ENCODE measurements around the gene PDIA5.

The PDIA5 gene

GRCh38 chr3:123130079-123130750 lies 63.4 kb downstream of the PDIA5 start:
- Histone ChIP-seq H3K4me1 (no peaks in the 10 kb centered on the region), H3K4me3 (no peak overlapping the region), H3K27me3 (ENCODE audit: low read depth) (no peaks in the 10 kb centered on the region), H3K36me3 (replicated peaks) (peaks cover 35% of the 10 kb centered on the region), H3K9me3 (no peaks in the 10 kb centered on the region)
- no peak for DNase-seq (ENCODE audit: low spot score in 2 of 2)
- in situ Hi-C loops (cut with MboI; ENCODE audit: low sequenced_read_pairs): no loop called here

GRCh38 chr3:123134671-123135070 lies 67.8 kb downstream of the PDIA5 start:
- no peak for DNase-seq (ENCODE audit: low spot score in 2 of 2)
- in situ Hi-C loops (cut with MboI; ENCODE audit: low sequenced_read_pairs): no loop called here
- peaks cover 3% of the 10 kb centered on the region; the same call in 1 of the 2 replicates for H3K4me1 ChIP-seq
- no peaks in the 10 kb centered on the region for H3K9me3 ChIP-seq
- H3K4me3 ChIP-seq: no peak overlapping the region
- H3K36me3 ChIP-seq (replicated peaks): peaks cover 27% of the 10 kb centered on the region
- no peaks in the 10 kb centered on the region for H3K27me3 ChIP-seq (ENCODE audit: low read depth)

DNA sequence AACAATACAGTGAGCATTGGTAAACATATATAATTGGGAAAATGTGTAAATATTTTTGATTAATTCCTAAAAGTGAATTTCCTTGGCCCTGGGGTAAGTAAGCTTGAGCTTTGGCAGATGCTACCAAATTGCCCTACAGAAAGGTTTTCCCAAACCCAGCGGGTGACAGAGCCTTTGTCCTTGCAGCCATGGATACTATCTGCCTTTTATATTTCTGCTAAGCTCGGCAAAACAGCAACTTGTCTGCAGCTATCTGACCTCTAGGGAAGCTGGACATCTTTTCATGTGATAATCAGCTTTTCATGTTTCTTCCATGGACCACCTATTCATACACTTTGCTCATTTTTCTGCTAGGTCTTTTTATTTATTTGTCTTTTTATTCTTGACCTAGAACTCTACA lies 70.2 kb downstream of the PDIA5 start:
- Histone ChIP-seq H3K9me3 (no peaks in the 10 kb centered on the region), H3K36me3 (replicated peaks) (peaks cover 18% of the 10 kb centered on the region), H3K27me3 (ENCODE audit: low read depth) (no peaks in the 10 kb centered on the region), H3K4me3 (no peak overlapping the region), H3K4me1 (peaks cover 3% of the 10 kb centered on the region; the same call in 1 of the 2 replicates)
- in situ Hi-C loops (cut with MboI; ENCODE audit: low sequenced_read_pairs): no loop called here
- peak; percentile 8 to 26 for DNase-seq (ENCODE audit: low spot score in 2 of 2)

DNA sequence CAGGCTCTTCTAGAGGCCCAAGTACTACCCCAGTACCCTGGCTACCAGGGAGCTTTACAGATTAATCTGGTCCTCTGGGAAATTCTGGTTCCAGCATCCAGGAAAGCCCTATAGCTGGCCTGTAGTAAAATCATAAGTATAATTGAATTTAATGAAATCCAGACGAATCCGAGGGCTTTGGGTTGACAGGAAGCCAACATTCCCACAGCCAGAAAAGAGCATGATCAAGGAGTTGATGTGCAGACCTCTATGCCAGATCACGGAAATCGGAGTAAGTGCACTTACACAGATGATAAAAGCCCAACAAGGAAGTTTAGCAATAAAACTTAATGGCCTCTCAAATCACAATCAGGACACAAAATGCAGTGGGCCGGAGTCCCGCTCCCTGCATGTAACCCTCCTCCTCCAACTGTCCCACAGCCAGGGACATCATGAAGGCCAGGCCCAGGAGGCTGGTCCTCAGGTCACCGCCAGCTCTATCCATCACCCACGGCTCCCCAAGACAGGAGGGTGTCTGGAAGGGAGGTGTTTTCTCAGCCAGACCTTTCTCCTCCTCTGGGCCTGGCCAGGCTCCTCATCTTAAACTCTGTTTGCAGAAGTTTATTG lies 72.1 kb downstream of the PDIA5 start:
- H3K27me3 ChIP-seq (ENCODE audit: low read depth): no peaks in the 10 kb centered on the region
- H3K4me1 ChIP-seq: peaks cover 3% of the 10 kb centered on the region; the same call in 1 of the 2 replicates
- DNase-seq (ENCODE audit: low spot score in 2 of 2): no peak
- in situ Hi-C loops (cut with MboI; ENCODE audit: low sequenced_read_pairs): no loop called here
- peaks cover 17% of the 10 kb centered on the region for H3K36me3 ChIP-seq (replicated peaks)
- H3K4me3 ChIP-seq: no peak overlapping the region
- no peaks in the 10 kb centered on the region for H3K9me3 ChIP-seq

DNA sequence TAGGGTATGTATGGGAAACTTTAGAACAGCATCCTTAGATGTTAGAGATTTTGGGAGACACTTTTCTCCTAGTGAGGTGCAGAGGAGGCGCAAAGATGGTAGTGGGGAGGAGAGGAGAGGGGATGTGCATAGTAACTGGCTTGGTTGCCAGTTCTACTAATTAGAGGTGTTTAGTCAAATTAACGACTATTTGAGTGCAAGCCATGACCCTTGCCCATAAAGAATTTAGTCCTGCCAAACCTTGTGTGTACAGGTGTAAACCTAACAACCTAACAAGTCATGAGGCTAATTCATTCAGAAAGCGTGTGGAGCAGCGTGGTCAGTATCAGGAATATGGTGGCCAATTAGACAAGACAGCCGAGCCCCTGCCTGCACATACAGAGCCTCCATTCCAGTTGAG lies 72.7 kb downstream of the PDIA5 start:
- H3K27me3 ChIP-seq (ENCODE audit: low read depth): no peaks in the 10 kb centered on the region
- no peak for DNase-seq (ENCODE audit: low spot score in 2 of 2)
- H3K4me1 ChIP-seq: peaks cover 3% of the 10 kb centered on the region; the same call in 1 of the 2 replicates
- no peaks in the 10 kb centered on the region for H3K9me3 ChIP-seq
- H3K4me3 ChIP-seq: no peak overlapping the region
- in situ Hi-C loops (cut with MboI; ENCODE audit: low sequenced_read_pairs): no loop called here
- H3K36me3 ChIP-seq (replicated peaks): peaks cover 17% of the 10 kb centered on the region

DNA sequence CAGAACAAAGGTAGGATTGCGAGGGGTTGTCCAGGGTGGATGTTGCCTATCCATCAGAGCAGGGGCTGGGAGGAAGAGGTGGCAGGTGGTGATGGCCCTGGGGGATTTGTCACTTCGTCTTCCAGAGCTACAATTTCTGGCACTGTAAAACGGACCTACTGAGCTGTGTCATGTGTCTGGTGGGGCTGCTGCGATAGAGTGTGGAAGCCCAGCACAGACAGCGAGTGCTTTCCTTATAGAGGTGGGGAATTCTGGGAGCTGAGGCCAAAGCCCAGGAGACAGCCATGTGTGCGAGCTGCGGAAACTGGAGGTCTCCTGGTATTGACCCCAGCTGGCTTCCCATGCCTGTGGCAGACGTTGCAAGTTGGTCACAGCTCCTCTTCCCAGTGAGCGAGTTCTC lies 73.7 kb downstream of the PDIA5 start:
- H3K4me1 ChIP-seq: peaks cover 3% of the 10 kb centered on the region; the same call in 1 of the 2 replicates
- in situ Hi-C loops (cut with MboI; ENCODE audit: low sequenced_read_pairs): no loop called here
- no peaks in the 10 kb centered on the region for H3K9me3 ChIP-seq

DNA sequence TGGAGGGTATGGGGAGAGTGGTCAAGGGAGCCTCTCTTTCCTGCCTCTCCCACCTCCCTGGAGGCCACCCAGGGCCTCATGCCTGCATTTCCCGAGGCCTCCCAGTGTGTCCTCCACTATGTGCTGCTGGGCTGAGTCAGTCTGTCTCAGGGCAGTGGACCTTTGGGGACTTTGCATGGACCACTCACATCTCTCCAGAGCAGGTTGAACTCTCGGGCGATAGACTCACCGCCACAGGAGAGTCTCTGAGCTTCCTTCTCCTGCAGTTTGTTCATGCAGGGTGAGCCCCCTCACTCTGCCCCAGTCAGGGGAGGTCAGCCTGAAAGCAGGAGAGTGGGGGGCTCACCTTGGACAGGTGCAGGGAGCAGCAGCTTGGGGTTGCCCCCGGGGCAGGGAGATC lies 74.5 kb downstream of the PDIA5 start:
- Histone ChIP-seq H3K27me3 (ENCODE audit: low read depth) (no peaks in the 10 kb centered on the region), H3K4me1 (peaks cover 3% of the 10 kb centered on the region; the same call in 1 of the 2 replicates), H3K4me3 (no peak overlapping the region), H3K9me3 (no peaks in the 10 kb centered on the region), H3K36me3 (replicated peaks) (peaks cover 27% of the 10 kb centered on the region)
- no peak for DNase-seq (ENCODE audit: low spot score in 2 of 2)
- in situ Hi-C loops (cut with MboI; ENCODE audit: low sequenced_read_pairs): no loop called here

More for the DNA sequence above, 73.7 kb downstream of the PDIA5 start:
- Histone ChIP-seq H3K4me3 (no peak overlapping the region), H3K27me3 (ENCODE audit: low read depth) (no peaks in the 10 kb centered on the region), H3K36me3 (replicated peaks) (peaks cover 25% of the 10 kb centered on the region)
- DNase-seq (ENCODE audit: low spot score in 2 of 2): no peak

- Histone ChIP-seq H3K27me3 (ENCODE audit: low read depth) (no peaks in the 10 kb centered on the region), H3K4me1 (no peaks in the 10 kb centered on the region), H3K36me3 (replicated peaks) (peaks cover 36% of the 10 kb centered on the region), H3K9me3 (no peaks in the 10 kb centered on the region), H3K4me3 (no peak overlapping the region)
- no peak for DNase-seq (ENCODE audit: low spot score in 2 of 2)
- in situ Hi-C loops (cut with MboI; ENCODE audit: low sequenced_read_pairs): no loop called here
Observed at GRCh38 chr3:123143669-123144411, 77.0 kb downstream of the PDIA5 start.

- peaks cover 37% of the 10 kb centered on the region for H3K36me3 ChIP-seq (replicated peaks)
Observed at GRCh38 chr3:123147754-123148535, 81.1 kb downstream of the PDIA5 start.

GRCh38 chr3:123148772-123149171 lies 81.9 kb downstream of the PDIA5 start:
- H3K4me3 ChIP-seq: no peak overlapping the region
- H3K27me3 ChIP-seq (ENCODE audit: low read depth): no peaks in the 10 kb centered on the region
- no peak for DNase-seq (ENCODE audit: low spot score in 2 of 2)
- peaks cover 39% of the 10 kb centered on the region for H3K36me3 ChIP-seq (replicated peaks)
- H3K4me1 ChIP-seq: no peaks in the 10 kb centered on the region
- in situ Hi-C loops (cut with MboI; ENCODE audit: low sequenced_read_pairs): no loop called here
- no peaks in the 10 kb centered on the region for H3K9me3 ChIP-seq

More at GRCh38 chr3:123147754-123148535, 81.1 kb downstream of the PDIA5 start:
- H3K9me3 ChIP-seq: no peaks in the 10 kb centered on the region
- H3K4me1 ChIP-seq: no peaks in the 10 kb centered on the region
- no peak overlapping the region for H3K4me3 ChIP-seq
- DNase-seq (ENCODE audit: low spot score in 2 of 2): no peak
- in situ Hi-C loops (cut with MboI; ENCODE audit: low sequenced_read_pairs): no loop called here
- no peaks in the 10 kb centered on the region for H3K27me3 ChIP-seq (ENCODE audit: low read depth)

GRCh38 chr3:123149525-123149924 lies 82.7 kb downstream of the PDIA5 start:
- Histone ChIP-seq H3K9me3 (no peaks in the 10 kb centered on the region), H3K4me3 (no peak overlapping the region), H3K36me3 (replicated peaks) (peaks cover 45% of the 10 kb centered on the region), H3K4me1 (no peaks in the 10 kb centered on the region), H3K27me3 (ENCODE audit: low read depth) (no peaks in the 10 kb centered on the region)
- no peak for DNase-seq (ENCODE audit: low spot score in 2 of 2)
- in situ Hi-C loops (cut with MboI; ENCODE audit: low sequenced_read_pairs): no loop called here

DNA sequence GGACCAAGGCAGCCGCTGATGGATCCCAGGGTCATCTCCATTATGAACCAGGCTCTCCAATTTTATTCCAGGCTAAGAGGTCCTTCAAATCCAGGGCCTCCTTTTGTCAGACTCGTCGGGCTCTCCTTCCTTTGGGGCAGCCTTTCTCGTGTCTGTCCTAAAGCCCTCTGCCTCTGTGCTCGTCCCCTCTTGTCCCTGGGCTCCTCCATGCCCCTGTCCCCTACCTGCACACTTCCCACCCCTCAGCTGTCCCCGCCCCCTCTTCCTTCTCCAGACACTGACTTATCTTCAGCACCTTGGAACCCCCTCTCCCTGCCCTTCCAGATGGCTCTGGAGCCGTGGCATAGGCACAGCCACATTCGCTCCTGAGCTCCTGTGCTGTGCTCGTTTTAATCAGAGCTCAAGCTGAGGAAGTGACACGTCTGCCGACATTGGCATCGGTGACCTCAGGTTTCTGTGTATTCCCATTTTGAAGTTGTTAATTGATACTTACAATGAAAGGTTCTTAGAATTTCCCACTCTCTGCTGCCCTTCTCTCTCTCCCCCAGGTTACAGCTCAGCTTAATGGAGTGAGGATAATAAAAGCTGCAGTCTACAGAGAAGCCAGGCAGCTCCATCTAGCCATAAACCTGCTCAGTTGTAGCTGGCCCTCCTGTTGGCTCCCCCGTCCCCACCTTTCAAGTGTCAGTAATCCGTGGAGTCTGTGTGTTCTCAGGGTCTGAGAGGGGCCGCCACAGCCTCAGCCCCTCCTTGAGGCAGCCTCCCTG lies 83.8 kb downstream of the PDIA5 start:
- in situ Hi-C loops (cut with MboI; ENCODE audit: low sequenced_read_pairs): no loop called here
- no peak for DNase-seq (ENCODE audit: low spot score in 2 of 2)
- no peaks in the 10 kb centered on the region for H3K4me1 ChIP-seq
- peaks cover 45% of the 10 kb centered on the region for H3K36me3 ChIP-seq (replicated peaks)
- H3K27me3 ChIP-seq (ENCODE audit: low read depth): no peaks in the 10 kb centered on the region
- H3K4me3 ChIP-seq: no peak overlapping the region
- H3K9me3 ChIP-seq: no peaks in the 10 kb centered on the region

DNA sequence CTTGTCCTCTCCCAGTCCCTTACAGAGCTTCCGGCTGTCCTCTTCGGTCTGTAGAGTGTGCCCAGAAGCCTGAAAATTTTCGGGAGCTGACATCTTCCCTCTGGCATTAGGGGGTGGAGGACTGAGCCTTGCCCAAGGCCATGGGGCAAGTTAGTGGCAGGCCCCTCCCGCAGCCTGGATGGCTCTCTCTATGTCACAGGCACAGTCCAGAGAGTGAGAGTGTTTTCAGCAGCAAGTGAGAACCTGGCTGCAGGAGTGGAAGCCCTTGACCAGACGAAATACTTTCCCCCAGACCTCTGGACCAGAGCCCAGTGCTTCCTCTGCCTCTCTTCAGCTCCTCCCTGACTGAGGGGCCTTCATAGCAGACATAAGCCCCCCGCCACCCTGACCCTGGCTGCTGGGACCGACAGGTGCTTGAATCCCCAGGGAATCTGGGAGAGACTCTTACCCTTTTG lies 84.5 kb downstream of the PDIA5 start:
- Histone ChIP-seq H3K9me3 (no peaks in the 10 kb centered on the region), H3K36me3 (replicated peaks) (peaks cover 44% of the 10 kb centered on the region), H3K27me3 (ENCODE audit: low read depth) (no peaks in the 10 kb centered on the region), H3K4me1 (no peaks in the 10 kb centered on the region), H3K4me3 (no peak overlapping the region)
- no peak for DNase-seq (ENCODE audit: low spot score in 2 of 2)
- in situ Hi-C loops (cut with MboI; ENCODE audit: low sequenced_read_pairs): no loop called here
